Measurements from ENCODE around the gene MYO7A. TPM values are rescaled to one million over a fixed set of nuclear protein-coding genes. Genes with fewer than 3 reads are reported as not detected.

The MYO7A gene
- total RNA-seq, 3 donors from 2014 or later, result 2.3 to 9.9 (median 6.7) TPM

DNA sequence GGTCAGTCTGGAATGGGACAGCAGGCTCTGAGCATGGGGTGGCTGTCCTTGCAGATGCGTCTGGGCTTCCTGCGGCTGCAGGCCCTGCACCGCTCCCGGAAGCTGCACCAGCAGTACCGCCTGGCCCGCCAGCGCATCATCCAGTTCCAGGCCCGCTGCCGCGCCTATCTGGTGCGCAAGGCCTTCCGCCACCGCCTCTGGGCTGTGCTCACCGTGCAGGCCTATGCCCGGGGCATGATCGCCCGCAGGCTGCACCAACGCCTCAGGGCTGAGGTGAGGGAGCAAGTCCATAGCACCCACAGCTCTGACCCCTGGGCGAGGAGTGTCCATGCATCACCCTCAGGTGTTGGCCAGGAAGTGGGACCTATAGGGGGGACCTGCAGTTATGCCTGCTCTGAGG, 51.6 kb downstream of the MYO7A start:
- intact Hi-C loops (cut with DNase I, micrococcal nuclease), result loop anchor here in 1 of 2 donors (10.0 kb wide), 1 partner anchor 135 kb away; no protein-coding TSS in a partner anchor
- DNase-seq, result peak in 1 of 3 donors; percentile 37
- no peaks in the 10 kb centered on the region for H3K9me3 ChIP-seq
- no peak overlapping the region for H3K4me3 ChIP-seq
- TF ChIP-seq CTCF (IDR thresholded peaks at IDR 0.05), result no peak
- ATAC-seq, result no peak
- no peaks in the 10 kb centered on the region for H3K4me1 ChIP-seq (ENCODE audit: low read depth)
- no peaks in the 10 kb centered on the region for H3K36me3 ChIP-seq (ENCODE audit: low read depth)

DNA sequence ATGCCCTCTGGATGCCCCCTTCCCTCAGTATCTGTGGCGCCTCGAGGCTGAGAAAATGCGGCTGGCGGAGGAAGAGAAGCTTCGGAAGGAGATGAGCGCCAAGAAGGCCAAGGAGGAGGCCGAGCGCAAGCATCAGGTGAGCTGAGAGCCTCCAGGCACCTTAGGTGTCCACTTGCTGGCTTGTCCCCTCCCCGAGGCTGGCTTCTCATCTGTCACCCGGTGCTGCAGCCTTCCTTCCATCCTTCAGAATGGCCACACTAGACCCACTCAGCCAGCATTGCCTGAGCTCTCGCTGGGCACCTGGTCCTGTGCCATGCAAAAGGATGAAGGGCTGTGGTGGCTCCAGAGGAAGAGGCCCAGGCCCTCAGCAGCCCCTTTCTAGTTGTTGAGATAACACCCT, 52.3 kb downstream of the MYO7A start:
- no peak for TF ChIP-seq CTCF (IDR thresholded peaks at IDR 0.05)
- DNase-seq (peak in 1 of 3 donors; percentile 27), ATAC-seq (no peak)
- H3K36me3 ChIP-seq (ENCODE audit: low read depth), result no peaks in the 10 kb centered on the region
- H3K9me3 ChIP-seq, result no peaks in the 10 kb centered on the region
- no peaks in the 10 kb centered on the region for H3K4me1 ChIP-seq (ENCODE audit: low read depth)
- intact Hi-C loops (cut with DNase I, micrococcal nuclease), result loop anchor here in 1 of 2 donors (10.0 kb wide), 1 partner anchor 136 kb away; no protein-coding TSS in a partner anchor
- no peak overlapping the region for H3K4me3 ChIP-seq

GRCh38 chr11:77181226-77181625, 53.2 kb downstream of the MYO7A start:
- H3K9me3 ChIP-seq, result no peaks in the 10 kb centered on the region
- TF ChIP-seq CTCF (IDR thresholded peaks at IDR 0.05), result no peak
- no peaks in the 10 kb centered on the region for H3K4me1 ChIP-seq (ENCODE audit: low read depth)
- no peak overlapping the region for H3K4me3 ChIP-seq
- ATAC-seq, result no peak
- peak in 1 of 3 donors; percentile 22 for DNase-seq
- intact Hi-C loops (cut with DNase I, micrococcal nuclease), result loop anchor here in 1 of 2 donors (10.0 kb wide), 1 partner anchor 136 kb away; no protein-coding TSS in a partner anchor
- no peaks in the 10 kb centered on the region for H3K36me3 ChIP-seq (ENCODE audit: low read depth)

DNA sequence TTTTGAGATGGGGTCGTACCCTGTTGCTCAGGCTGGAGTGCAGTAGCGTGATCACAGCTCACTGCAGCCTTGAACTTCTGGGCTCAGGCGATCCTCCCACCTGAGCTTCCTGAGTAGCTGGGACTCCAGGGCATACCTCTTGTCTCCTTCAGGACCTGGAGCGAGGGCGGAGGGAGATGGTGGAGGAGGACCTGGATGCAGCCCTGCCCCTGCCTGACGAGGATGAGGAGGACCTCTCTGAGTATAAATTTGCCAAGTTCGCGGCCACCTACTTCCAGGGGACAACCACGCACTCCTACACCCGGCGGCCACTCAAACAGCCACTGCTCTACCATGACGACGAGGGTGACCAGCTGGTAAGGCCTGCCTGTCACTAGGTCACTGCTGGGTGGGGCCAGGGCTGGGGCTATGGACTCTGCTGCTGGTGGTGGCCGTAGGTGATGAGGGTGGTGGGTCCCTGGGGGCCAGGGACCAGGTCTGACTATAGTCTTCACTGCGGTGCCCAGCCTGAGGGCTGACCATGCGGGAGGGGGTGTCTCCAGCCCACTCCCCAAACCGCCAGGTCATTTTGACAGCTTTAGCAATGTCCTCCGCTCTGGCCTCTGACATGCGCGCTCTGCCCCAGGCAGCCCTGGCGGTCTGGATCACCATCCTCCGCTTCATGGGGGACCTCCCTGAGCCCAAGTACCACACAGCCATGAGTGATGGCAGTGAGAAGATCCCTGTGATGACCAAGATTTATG, 53.9 kb downstream of the MYO7A start:
- no peaks in the 10 kb centered on the region for H3K36me3 ChIP-seq (ENCODE audit: low read depth)
- H3K9me3 ChIP-seq, result no peaks in the 10 kb centered on the region
- DNase-seq (peak in 1 of 3 donors; percentile 20), ATAC-seq (no peak)
- TF ChIP-seq CTCF (IDR thresholded peaks at IDR 0.05), result no peak
- H3K4me1 ChIP-seq (ENCODE audit: low read depth), result no peaks in the 10 kb centered on the region
- intact Hi-C loops (cut with DNase I, micrococcal nuclease), result loop anchor here in 1 of 2 donors (10.0 kb wide), 1 partner anchor 137 kb away; no protein-coding TSS in a partner anchor
- H3K4me3 ChIP-seq, result no peak overlapping the region

GRCh38 chr11:77182542-77183430, 54.7 kb downstream of the MYO7A start:
- peaks cover 8% of the 10 kb centered on the region for H3K4me1 ChIP-seq (ENCODE audit: low read depth)
- no peaks in the 10 kb centered on the region for H3K9me3 ChIP-seq
- DNase-seq, result peak in 1 of 3 donors; percentile 33
- no peak for ATAC-seq
- H3K36me3 ChIP-seq (ENCODE audit: low read depth), result no peaks in the 10 kb centered on the region
- H3K4me3 ChIP-seq, result no peak overlapping the region
- TF ChIP-seq CTCF (IDR thresholded peaks at IDR 0.05), result no peak
- intact Hi-C loops (cut with DNase I, micrococcal nuclease), result loop anchor here in 1 of 2 donors (10.0 kb wide), 1 partner anchor 138 kb away; no protein-coding TSS in a partner anchor
